Erythroblast (primary cell): Measurements from ENCODE around the gene TMEM233.
"Not testable (repeated sequence)": the region's sequence is repeated elsewhere in the genome, so short reads cannot be mapped to it uniquely, and the experiment has no call there.

Experiments
- DNase-seq, 2 experiments: peaks; one replicate each; lab custom pipeline; 2025; lab: John Stamatoyannopoulos, UW
- GATA1 ChIP-seq: IDR thresholded peaks from 2 replicates; pipeline ENCODE4 v1.6.1; 2011; ENCODE audit warnings: low read depth, mild to moderate bottlenecking, control low read depth, low read length, moderate library complexity
- POLR2A ChIP-seq: IDR thresholded peaks from 2 replicates; pipeline ENCODE4 v1.6.1; 2011; ENCODE audit warnings: mild to moderate bottlenecking, low read length

TMEM233 gene

DNA sequence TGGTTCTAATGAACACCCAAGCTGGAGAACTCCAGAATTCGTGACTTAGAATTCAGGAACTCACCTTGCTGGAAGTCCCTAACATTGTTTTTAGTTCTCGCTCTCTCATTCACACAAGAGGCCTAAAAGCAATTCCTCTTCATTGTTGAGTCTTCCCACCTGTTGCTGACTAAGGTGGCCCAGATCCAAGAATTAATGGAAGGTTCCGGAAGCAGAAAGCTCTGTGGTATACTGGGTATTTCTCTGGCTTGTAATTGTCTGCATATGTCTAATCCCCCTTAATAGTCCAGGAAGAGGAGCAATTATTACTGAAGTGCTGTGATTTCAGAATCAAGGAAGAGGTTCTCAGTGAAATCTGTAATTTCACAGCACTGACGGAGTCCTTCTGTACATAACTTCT lies 31.4 kb downstream of the TMEM233 start:
- no peak for DNase-seq
- no peak for TF ChIP-seq GATA1

DNA sequence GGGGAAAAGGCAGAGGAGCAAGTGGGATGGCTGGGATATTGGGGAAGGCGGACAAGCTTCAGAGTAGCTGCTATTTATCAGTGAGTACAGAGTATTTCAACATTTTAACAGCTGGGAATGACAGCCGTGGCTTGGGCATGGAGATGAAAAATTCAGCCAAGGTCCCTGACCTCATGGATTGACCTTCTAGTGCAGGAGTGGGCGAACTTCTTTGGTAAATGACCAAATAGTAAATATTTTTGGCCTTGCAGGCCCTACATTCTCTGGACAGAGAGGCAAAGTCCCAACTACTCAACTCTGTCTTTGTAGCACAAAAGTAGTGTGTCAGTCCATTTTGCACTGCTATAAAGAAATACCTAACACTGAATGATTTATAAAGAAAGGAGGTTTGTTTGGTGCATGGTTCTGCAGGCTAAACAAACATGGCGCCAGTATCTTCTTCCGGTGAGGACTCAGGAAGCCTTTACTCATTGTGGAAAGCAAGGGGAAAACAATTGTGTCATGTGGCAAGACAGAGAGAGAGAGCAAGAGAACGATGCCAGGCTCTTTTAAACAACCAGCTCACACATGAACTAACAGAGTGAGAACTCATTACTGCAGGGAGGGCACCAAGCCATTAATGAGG lies 33.6 kb downstream of the TMEM233 start:
- no peak for TF ChIP-seq GATA1
- no peak for TF ChIP-seq POLR2A
- no peak for DNase-seq

DNA sequence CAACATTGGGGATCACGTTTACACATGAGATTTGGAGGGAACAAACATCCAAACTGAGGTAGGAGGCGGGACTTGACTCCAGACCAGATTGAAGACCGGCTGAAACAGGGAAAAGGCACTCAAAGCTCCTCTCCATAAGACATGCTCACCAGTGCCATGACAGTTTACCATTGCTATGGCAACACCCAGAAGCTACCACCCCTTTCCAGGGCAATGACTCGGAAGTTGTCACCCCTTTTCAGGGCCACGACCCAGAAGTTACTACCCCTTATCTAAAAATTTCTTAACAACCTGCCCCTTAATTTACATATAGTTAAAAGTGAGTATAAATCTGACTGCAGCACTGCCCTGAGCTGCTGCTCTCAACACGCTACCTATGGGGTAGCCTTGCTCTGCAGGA lies 34.1 kb downstream of the TMEM233 start:
- no peak for DNase-seq
- no peak for TF ChIP-seq POLR2A

DNA sequence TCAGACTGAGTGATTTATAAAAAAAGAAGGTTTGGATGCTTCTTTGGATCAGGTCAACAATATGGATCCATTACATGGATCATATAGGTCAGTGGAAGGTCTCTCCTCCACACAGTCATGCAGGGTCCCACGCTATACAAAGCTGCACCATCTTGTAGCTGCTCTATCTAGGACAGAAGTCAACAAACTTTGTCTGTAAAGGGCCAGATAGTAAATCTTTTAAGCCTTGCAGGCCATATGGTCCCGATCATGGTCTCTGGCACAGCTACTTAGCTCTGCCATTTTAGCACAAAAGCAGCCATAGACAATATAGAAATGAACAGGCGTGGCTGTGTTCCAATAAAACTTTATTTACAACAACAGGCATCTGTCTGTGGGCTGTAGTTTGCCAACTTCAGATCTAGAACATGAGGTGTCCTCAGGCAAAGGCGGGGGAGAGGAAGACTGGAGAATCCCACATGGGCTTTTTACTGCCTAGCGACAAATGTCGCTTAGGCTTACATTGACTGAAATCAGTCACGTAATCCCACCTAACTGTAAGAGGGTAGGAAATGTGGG lies 36.7 kb downstream of the TMEM233 start:
- TF ChIP-seq GATA1 = no peak
- TF ChIP-seq POLR2A = no peak
- DNase-seq = peak in 1 of 2 experiments; percentile 31

DNA sequence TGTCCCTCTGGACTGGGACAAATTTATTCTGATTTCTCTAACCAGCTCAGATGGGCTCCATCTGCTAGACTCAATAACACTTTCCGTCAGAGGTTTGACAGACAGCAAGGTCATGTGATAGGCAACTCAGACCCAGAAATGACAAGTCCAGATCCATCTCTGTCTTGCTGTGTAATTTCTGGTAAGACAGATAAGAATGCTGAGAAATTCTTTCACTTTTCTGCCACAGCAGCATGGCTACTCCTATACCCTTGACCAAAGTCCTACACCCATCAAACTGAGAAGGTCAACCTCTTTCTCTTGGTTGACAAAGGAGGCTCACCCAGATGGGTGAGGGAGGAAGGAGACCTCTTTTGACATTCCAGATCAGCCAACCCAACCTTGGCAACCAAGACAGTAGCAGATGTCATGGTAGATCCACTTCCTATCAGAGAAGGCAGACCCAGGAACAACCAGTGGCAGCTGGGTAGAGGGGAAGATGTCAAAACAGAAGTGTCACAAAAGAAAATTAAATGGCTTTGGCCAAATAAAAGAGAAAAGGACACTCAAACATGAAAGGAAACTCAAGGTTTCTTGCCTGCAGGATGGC lies 37.5 kb downstream of the TMEM233 start:
- TF ChIP-seq POLR2A (no peak), GATA1 (no peak)
- DNase-seq = peak; percentile 56 to 67

DNA sequence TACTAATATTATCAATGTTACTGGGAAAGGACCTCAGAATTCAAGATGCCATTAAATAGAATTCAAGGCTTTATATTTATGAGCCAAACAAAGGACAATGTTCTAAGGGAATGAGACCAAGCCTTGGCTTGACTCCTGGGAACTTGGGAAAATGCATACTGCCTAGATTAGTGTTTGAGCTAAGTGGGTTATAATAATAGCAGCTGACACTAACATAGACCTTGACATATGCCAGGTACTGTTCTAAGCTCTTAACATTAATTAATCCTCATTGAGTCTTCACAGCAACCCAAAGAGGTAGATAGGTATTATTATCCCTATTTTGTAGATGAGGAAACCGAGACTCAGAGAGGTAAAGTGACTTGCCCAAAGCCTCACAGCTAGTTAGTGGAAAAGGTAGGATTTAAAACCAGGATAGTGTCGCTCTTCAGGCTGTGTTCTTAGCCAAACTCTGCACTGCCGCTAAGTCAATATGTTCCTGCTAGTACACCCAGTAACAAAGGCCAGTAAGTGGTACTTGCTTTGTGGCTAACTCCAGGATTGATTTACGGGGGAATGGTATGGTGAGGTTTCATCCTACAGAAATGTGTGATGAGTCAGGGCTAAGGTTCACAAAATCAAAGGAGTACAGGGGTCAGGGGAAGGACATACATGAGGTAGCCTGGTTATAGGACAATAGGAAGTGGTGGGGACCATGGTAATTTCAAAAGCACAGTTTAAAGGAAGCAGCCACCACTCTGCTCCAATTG lies 38.5 kb downstream of the TMEM233 start:
- TF ChIP-seq POLR2A (no peak), GATA1 (no peak)
- DNase-seq = no peak

DNA sequence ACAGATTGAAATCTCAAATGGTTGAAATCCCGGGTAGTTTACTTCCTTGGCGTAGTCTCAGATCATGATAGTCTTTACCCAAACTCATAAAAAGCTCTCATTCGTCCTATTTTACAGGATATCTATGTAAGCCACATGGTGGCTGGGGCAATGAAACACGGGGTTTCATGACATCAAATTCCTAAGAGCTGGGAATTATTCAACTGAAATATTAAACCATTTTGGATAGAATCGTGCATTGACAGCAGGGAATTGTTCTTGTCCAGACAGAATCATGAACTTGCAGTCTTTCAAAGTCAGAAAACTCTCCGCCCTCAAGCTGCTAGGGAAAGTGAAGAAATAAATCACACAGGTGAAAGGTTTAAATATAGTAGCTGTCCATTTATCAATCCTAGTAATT lies 41.2 kb downstream of the TMEM233 start:
- DNase-seq = no peak
- TF ChIP-seq POLR2A (no peak), GATA1 (no peak)

DNA sequence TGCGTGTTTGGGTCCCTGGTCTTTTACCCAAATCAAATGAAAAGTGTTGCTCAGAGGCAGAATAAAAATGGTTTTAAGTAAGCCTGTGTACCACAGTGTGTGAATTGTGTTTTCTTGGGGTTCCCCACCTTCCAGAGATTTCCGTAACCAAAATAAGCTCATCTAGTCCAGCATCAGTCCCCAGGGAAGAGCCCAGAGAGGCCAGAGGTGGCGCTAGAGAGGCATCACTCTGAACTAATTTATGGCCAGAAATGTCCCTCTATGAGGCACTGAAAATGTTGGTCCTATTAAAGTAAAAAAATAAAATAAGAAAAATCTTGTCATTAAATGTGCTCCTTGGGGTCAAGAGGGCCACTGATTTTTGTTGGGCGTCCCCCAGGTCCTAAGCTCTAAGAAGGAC lies 49.4 kb downstream of the TMEM233 start:
- TF ChIP-seq POLR2A (no peak), GATA1 (no peak)
- peak; percentile 37 to 49 for DNase-seq

DNA sequence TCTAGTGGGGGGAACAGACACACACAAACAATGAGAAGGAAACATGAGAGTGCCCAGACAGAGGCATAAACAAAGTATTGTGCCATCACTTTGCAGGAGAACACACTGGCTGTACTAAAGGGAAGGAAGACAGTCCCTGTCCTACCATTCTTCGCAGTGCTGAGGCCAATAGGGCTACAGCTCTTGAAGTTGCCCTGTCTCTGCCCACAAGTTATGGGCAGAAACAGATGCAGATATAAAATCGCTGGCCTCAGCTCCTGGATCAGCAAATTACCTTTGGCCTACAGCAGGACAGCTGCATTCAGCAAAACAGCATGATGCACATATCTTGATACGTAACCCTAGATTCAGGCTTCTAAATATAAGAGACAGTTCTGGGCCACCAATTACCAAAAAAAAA lies 51.4 kb downstream of the TMEM233 start:
- peak in 1 of 2 experiments; percentile 33 for DNase-seq
- TF ChIP-seq GATA1 (no peak), POLR2A (no peak)

DNA sequence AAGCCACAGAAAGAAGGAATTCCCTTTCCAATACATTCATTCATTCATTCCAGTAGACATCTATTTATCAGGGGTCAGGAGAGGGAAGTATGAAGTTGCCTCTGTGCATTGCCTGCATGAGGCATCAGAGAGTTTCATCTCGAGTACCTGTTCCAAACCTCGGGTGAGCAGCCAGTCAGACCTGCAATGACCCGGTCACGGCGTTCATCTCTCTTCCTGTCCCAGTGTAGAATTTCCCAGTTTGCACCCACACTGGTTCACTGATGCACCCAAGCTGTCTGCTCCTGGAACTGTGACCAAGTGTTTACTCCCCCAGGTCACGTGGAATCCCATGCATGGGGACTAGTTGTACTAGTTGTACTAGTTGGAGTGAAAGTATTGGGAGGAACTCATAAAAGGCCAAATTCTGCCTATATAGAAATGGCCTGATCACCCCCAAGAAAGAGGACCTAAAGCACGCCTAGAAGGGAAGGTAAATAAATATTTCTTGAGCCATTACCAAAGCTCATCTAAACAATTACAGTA lies 52.0 kb downstream of the TMEM233 start:
- TF ChIP-seq POLR2A (no peak), GATA1 (no peak)

DNA sequence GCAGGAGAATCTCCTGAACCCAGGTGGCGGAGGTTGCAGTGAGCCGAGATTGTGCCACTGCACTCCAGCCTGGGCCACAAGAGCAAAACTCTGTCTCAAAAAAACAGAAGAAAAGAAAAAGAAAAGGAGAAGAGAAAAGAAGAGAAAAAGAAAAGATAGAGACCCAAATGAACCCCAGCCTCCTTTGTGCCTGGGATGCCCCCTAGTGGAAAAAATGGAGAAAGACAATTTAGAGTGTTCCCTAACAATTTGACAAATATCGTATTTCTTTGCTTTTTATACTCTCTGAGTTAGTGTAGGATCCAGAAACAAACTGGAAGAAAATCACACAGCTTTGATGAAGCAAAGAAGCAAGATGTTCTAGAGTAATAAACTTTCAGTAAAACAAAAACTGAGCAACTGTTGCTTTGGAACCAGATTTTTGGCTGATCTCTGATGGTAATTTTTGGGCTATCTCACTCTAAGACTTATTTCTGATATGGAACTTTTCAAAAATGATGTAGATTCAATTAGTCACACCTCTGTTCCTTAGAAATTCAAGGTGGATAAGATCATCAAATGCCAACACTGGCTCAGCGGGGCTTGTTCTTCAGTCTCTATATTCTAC lies 55.7 kb downstream of the TMEM233 start:
- no peak for TF ChIP-seq GATA1
- TF ChIP-seq POLR2A = no peak
- DNase-seq = peak; percentile 31 to 62

More for the DNA sequence above, 52.0 kb downstream of the TMEM233 start:
- DNase-seq = no peak

DNA sequence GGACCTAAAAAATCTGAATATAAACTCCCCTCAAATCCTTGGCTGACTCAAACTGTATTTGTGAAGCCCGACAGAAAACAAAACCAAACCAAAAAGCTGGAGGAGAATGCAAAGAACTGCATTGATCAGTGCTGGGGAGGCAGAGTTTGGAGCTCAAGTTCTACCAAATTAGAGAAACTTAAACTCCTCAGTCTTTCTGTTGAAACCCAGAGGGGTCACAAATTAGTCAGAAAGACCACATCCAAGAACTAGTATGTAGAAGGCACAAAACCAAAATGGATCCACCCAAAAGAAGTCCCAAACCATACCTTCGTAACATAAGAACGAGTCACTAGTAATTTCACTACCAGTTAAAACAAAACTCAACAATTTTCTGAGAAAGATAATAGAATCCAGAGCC lies 59.1 kb downstream of the TMEM233 start:
- TF ChIP-seq GATA1 (no peak), POLR2A (no peak)

DNA sequence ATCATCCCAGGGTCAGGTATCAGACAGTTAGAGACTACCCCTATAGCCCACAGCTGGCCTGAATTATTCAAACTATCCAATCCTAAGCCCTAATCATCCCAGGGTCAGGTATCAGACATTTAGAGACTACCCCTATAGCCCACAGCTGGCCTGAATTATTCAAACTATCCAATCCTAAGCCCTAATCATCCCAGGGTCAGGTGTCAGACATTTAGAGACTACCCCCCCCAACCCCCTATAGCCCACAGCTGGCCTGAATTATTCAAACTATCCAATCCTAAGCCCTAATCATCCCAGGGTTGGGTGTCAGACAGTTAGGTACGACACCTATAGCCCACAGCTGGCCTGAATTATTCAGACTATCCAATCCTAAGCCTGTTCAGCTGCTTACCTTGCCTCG lies 63.4 kb downstream of the TMEM233 start:
- not testable (repeated sequence) for DNase-seq

More for the DNA sequence above, 59.1 kb downstream of the TMEM233 start:
- no peak for DNase-seq

DNA sequence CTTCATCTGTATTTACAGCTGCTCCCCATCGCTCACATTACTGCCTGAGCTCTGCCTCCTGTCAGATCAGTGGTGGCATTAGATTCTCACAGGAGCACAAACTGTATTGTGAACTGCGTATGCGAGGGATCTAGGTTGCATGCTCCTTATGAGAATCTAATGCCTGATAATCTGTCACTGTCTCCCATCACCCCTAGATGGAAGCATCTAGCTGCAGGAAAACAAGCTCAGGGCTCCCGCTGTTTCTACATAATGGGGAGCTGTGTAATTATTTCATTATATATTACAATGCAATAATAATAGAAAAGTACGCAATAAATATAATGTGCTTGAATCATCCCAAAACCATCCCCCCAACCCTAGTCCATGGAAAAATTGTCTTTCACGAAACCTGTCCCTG lies 64.6 kb downstream of the TMEM233 start:
- DNase-seq = not testable (repeated sequence)
